Type B pancreatic cell (in vitro differentiated cells): ENCODE data around the gene ABLIM2. TPM values are rescaled to one million over a fixed set of nuclear protein-coding genes. Genes with fewer than 3 reads are reported as not detected.

ENCODE experiments used
- DNase-seq: peaks from one replicate; pipeline ENCODE4 v3.0.0; 2021; ENCODE audit warnings: mixed read lengths; ENCODE audit not compliant: unreplicated experiment; ENCODE audit errors: extremely low spot score
- H3K27ac Mint-ChIP-seq: 2 replicates; pipeline ENCODE4 v1.8.0; 2021; ENCODE audit warnings: mild to moderate bottlenecking, mixed read lengths
- H3K27me3 Mint-ChIP-seq: 2 replicates; pipeline ENCODE4 v1.8.0; 2021; ENCODE audit warnings: mixed read lengths
- H3K36me3 Mint-ChIP-seq: 2 replicates; pipeline ENCODE4 v1.8.0; 2021; ENCODE audit warnings: mixed read lengths
- H3K4me1 Mint-ChIP-seq: one replicate; pipeline ENCODE4 v1.8.0; 2021; ENCODE audit warnings: mixed read lengths; ENCODE audit not compliant: unreplicated experiment
- H3K4me3 Mint-ChIP-seq: 2 replicates; pipeline ENCODE4 v1.8.0; 2021; ENCODE audit warnings: mild to moderate bottlenecking, mixed read lengths
- H3K9me3 Mint-ChIP-seq: 2 replicates; pipeline ENCODE4 v1.8.0; 2021; ENCODE audit warnings: mixed read lengths
- CTCF ChIP-seq: fragments of 200-600 bp; sonication (generic); conservative IDR thresholded peaks from 2 replicates; pipeline ENCODE4 v1.5.0; 2021; ENCODE audit warnings: antibody characterized with exemption, mild to moderate bottlenecking
- total RNA-seq: library from RNA; stranded (reverse); gene quantifications from 2 replicates; pipeline ENCODE4 v1.2.1, GENCODE V29; 2021; ENCODE audit warnings: low replicate concordance

ABLIM2 gene
- total RNA-seq, 1 donor from 2014 or later, result 2.6 TPM

- Mint-ChIP-seq H3K9me3 (no peaks in the 10 kb centered on the region), H3K27ac (no peak overlapping the region), H3K27me3 (no peaks in the 10 kb centered on the region), H3K4me1 (peaks cover 14% of the 10 kb centered on the region), H3K4me3 (no peak overlapping the region), H3K36me3 (no peaks in the 10 kb centered on the region)
- no peak for DNase-seq
- TF ChIP-seq CTCF, result no peak
Observed at GRCh38 chr4:7985072-7985471, 173.5 kb downstream of the ABLIM2 start.

- TF ChIP-seq CTCF, result no peak
Observed at GRCh38 chr4:7984286-7984925, 174.2 kb downstream of the ABLIM2 start.

GRCh38 chr4:7983296-7983695 is 175.3 kb downstream of the ABLIM2 start:
- Mint-ChIP-seq H3K9me3 (no peaks in the 10 kb centered on the region), H3K4me1 (peaks cover 21% of the 10 kb centered on the region), H3K4me3 (no peak overlapping the region), H3K27me3 (no peaks in the 10 kb centered on the region), H3K27ac (no peak overlapping the region), H3K36me3 (no peaks in the 10 kb centered on the region)
- no peak for TF ChIP-seq CTCF
- no peak for DNase-seq

More at GRCh38 chr4:7984286-7984925, 174.2 kb downstream of the ABLIM2 start:
- H3K27me3 Mint-ChIP-seq, result no peaks in the 10 kb centered on the region
- DNase-seq, result no peak
- H3K4me3 Mint-ChIP-seq, result no peak overlapping the region
- no peak overlapping the region for H3K27ac Mint-ChIP-seq
- peaks cover 18% of the 10 kb centered on the region for H3K4me1 Mint-ChIP-seq
- no peaks in the 10 kb centered on the region for H3K36me3 Mint-ChIP-seq
- no peaks in the 10 kb centered on the region for H3K9me3 Mint-ChIP-seq

GRCh38 chr4:7981738-7982394 is 176.7 kb downstream of the ABLIM2 start:
- no peak overlapping the region for H3K4me3 Mint-ChIP-seq
- H3K27ac Mint-ChIP-seq, result peak overlapping the region; percentile 29
- H3K9me3 Mint-ChIP-seq, result no peaks in the 10 kb centered on the region
- TF ChIP-seq CTCF, result no peak
- DNase-seq, result no peak
- no peaks in the 10 kb centered on the region for H3K27me3 Mint-ChIP-seq
- H3K36me3 Mint-ChIP-seq, result no peaks in the 10 kb centered on the region
- H3K4me1 Mint-ChIP-seq, result peaks cover 21% of the 10 kb centered on the region

GRCh38 chr4:7980036-7980435 is 178.6 kb downstream of the ABLIM2 start:
- H3K27ac Mint-ChIP-seq, result no peak overlapping the region

More at GRCh38 chr4:7980036-7980435, 178.6 kb downstream of the ABLIM2 start:
- Mint-ChIP-seq H3K27me3 (no peaks in the 10 kb centered on the region), H3K9me3 (no peaks in the 10 kb centered on the region), H3K4me3 (no peak overlapping the region), H3K36me3 (no peaks in the 10 kb centered on the region), H3K4me1 (peaks cover 12% of the 10 kb centered on the region)
- DNase-seq, result no peak
- TF ChIP-seq CTCF, result no peak
